Hematopoietic multipotent progenitor cell treated with erythropoietin and hydrocortisone succinate and interleukin-3 and kit ligand, for 15 days (in vitro differentiated cells): Measurements from ENCODE around the gene BCKDK.
A peak's percentile ranks its signal among the peaks of the same experiment; 100 is the strongest.
"Not testable (repeated sequence)": the region's sequence is repeated elsewhere in the genome, so short reads cannot be mapped to it uniquely, and the experiment has no call there.

Experiments used
- DNase-seq: peaks from one replicate; pipeline ENCODE4 v3.0.0-alpha.2; 2015; ENCODE audit warnings: low spot score

BCKDK gene

DNA sequence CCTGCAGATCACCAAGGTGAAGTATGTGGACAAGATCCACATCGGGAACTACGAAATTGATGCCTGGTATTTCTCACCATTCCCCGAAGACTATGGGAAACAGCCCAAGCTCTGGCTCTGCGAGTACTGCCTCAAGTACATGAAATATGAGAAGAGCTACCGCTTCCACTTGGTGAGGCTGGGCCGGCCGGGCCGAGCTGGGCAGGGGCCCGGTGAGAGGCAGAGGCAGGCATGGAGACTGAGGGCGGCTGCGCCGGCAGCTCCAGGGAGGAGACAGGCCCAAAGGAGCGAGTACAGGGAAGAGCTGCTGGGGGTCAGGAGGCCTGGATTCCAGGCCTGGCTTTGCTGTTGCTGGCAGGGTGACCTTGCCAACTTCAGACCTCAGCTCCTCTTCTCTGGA lies 19.0 kb downstream of the BCKDK start:
- no peak for DNase-seq

DNA sequence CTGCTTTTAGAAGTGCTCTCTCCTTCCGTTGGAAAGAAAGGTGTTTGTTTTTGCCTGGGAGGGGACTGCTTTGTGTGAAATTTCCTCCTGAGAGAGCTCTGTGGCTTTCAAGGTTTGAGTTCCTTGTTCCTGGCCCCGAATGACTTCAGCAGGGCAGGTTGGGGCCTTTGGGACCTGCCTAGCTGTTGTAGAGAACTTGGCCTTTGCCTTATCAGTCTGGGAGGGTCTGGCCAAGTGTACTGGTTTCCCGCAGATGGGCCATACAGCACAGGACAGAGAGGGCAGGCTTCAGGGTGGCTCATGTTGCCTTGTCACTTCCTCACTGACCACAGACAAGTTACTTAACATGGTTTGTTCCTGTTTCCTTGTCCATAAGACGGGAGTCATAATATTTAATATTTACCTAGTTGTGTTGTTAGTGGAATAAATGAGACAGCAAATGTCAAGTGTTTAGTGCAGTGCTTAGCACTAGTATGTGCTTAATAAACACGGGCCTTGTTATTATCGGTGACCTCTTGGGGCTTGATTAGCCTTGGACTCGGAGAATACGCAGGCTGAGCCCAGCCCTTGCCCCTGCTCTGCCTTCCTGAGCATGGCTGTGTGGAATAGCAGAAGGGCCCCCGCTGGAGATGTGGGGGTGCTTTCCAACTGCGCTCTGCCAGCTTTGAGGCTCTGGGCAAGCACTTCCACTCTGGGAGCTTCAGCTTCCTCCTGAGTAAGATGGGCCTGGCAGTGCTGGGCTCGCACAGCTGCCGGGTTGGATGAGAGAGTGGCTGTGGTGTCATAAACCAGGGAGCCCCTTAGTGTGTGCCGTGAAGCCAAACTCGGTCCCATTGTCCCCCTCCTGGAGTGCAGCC lies 20.8 kb downstream of the BCKDK start:
- DNase-seq: peak; percentile 34

DNA sequence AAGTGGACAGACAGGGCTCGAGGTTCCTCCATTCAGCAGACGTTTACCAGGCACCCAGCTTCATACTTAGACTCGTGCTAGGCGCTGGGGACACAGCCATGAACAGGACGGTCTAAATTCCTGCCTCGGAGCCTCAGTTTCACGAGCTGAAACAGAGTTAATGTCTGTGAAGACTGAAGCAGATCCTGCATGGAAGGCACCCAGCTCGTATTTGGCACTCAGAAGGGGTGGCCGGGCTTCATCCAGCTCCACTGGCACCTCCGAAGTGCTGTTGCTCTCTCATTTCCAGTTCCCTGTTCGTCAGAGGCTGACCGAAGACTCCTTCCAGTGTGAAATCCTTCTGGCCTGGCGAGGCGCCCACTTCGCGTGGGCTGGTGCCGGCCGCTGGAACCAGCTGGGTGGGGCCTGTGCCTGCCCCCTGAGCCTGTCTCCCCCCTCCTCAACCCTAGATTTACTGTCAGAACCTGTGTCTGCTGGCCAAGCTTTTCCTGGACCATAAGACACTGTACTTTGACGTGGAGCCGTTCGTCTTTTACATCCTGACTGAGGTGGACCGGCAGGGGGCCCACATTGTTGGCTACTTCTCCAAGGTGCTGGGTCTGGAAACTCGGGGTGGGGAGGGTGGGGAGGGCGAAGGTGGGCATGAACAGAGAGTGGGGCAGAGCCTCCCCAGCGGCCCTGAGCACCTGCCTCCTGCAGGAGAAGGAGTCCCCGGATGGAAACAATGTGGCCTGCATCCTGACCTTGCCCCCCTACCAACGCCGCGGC lies 21.6 kb downstream of the BCKDK start:
- DNase-seq: no peak

DNA sequence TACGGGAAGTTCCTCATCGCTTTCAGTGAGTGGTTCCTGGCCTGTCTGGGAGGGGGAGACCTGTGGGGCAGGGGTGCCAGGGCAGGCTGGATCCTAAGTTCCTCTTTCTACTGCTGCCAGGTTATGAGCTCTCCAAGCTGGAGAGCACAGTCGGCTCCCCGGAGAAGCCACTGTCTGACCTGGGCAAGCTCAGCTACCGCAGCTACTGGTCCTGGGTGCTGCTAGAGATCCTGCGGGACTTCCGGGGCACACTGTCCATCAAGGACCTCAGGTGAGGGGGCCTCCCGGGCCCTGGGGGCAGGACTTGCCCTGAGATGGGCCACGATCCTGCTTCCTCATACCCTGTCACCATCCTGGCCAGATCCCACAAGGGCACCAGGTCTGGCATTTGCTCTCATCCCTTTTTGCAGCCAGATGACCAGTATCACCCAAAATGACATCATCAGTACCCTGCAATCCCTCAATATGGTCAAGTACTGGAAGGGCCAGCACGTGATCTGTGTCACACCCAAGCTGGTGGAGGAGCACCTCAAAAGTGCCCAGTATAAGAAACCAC lies 22.2 kb downstream of the BCKDK start:
- DNase-seq: no peak

DNA sequence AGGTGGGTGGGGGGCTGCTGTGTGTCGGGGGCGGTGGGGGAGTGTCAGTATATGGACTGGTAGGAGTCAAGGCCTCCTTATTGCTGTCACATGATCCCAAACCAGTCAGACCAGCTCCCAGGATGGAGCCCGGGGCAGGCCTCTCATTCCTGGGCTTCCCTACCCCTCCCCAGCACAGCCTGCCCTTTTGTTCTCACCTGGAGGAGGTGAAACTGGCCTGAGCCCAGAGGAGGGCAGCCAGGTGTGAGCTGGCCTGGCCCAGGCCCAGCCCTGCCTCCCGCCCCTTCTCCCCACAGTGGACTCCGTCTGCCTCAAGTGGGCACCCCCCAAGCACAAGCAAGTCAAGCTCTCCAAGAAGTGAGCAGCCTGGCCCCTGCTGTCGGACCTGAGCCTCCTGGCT lies 22.7 kb downstream of the BCKDK start:
- DNase-seq: no peak

DNA sequence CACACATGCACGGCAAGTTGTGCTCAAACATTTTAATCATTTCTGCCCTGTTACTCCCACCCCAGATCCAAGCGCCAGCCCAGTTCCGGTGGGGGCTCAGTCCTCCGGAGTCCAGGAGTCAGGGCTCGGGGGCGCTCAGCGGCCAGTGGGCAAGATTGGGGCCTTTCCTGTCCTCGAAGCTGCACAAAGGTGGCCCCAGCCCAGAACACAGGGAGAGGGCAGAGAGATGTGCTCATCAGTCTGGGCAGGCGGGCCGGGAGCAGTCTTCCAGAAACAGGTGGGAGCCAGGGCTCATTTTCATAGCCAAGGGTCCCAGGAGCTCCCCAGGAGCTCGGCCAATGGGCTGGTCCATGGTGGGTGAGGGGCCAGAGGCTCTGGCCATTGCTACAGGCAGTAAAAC lies 23.2 kb downstream of the BCKDK start:
- no peak for DNase-seq

DNA sequence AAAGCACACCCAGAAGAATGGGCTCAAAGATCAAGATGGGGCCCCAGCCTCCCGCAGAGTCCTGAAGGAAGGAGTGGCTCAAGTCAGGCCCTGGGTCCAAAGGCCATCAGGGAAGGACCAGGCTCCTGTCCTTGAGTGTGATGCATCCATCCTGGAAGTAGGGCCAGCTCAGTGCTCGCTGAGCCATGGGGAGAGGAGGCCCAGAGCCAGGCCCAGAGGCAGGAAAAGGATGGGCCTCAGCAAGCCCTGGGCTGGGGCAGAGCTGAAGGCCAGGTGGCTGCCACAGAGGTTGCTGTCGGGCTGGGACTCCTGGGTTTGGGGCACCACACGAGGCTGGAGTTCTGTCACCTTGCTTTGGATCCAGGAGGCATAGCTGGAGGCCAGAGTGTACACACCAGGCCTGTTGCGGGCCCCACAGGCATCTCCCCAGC lies 23.7 kb downstream of the BCKDK start:
- DNase-seq: no peak

DNA sequence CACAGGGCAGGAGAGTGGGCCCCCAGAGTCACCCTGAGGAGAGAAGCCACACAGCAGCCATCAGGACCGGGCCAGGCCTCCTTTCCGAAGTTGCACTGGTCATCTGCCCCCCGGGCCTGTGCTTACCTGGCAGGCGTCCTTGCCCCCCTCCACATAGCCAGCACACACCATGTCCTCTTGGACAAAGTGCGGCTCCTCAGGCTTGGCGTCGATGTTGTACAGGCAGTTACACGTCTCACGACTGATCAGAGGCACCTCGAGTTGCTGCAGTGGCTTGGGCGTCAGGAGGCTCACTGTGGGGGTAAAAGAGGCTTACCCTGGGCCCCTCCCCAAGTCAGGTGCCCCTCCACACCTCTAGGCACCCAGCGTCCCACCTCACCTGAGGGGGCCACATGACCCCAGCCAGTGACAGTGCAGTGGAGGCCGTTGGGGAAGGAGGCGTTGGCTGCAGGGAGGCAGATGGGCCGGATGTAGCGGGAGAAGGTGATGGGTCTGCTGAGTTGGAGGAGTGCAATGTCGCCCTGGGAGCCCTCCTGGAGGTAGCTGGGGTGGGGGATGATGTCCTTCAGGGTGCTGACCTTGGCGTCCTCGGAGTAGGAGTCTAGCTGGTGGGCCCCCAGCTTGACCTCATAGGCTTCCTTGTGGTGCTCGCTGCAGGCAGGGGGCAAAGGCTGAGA lies 24.3 kb downstream of the BCKDK start:
- no peak for DNase-seq

DNA sequence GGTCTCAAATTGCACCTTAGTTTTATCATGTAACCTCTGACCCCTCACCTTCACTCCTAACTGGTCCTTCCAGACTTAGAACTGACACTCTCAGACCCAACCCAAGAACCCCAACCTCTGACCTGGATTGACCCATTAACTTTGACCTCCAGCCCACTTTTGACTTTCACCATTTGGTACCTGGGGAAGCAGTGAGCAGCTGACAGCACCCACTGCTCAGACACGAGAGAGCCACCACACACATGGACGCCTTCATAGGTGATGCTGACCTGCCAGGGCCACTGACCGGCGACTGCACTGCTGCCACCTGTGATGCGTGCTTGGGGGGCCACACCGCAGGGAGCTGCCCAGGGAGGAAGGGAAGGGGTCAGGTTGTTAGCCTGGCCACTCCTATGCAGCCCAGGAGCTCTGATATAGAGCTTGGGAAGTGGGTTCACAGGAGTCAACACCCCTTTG lies 24.9 kb downstream of the BCKDK start:
- no peak for DNase-seq

DNA sequence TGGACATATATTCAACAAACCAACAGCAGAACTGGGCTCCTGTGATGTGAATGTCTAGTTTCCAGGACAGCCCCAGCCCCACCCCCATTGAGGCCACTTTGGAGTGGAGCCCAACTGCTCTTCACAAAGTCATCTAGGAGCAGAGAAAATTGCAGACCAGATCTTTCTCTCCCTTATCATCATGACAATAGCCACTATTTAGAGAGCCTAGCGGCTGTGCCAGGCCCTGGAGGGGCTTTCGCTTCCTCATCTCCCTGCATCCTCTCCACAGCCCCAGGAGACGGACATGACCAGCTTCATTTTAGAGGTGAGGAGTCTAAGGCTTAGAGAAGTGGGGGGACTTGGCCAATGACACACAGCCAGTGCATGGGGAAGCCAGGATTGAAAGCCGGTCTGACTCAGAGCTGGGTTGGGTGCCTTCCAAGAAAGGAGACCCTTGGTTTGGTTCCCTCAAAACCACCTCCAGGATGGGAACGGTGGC lies 25.9 kb downstream of the BCKDK start:
- no peak for DNase-seq

DNA sequence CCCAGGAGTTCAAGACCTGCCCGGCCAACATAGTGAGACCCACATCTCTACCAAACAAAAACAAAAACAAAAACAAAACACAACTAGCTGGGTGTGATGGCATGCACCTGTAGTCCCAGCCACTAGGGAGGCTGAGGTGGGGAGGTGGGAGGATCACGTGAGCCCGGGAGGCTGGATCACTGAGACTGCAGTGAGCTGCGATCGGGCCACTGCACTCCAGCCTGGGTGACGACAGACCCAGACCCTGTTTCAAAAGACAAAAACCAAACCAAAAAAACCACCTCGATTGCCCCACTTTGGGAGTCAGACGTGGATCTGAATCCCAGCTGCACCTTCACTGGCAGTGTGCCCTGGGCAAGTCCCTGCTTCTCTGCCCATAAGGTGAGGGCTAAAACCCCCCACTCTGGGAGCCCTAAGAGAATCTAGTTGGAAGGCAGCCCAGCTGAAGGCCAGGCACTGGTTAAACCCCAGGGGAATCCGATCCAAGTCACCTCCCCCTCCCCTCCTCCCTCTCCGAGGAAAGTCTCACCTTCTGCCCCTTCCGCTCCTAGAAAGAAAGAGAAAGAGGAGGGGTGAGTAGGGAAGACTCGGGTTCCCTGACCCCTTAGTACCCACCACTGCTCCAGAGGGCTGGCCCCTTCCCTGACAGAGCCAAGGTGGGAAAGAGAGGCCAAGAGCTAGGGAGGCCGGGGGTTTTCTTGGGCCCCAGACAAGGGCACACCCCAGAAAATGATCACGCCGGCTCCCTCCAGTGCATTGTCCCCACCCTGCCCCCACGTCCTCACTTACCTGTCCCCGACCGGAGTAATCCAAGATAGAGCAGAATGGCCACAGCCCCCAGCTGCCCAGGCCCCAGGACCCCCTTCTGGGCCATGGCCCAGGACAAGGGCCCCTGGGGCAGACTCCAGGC lies 26.7 kb downstream of the BCKDK start:
- no peak for DNase-seq

DNA sequence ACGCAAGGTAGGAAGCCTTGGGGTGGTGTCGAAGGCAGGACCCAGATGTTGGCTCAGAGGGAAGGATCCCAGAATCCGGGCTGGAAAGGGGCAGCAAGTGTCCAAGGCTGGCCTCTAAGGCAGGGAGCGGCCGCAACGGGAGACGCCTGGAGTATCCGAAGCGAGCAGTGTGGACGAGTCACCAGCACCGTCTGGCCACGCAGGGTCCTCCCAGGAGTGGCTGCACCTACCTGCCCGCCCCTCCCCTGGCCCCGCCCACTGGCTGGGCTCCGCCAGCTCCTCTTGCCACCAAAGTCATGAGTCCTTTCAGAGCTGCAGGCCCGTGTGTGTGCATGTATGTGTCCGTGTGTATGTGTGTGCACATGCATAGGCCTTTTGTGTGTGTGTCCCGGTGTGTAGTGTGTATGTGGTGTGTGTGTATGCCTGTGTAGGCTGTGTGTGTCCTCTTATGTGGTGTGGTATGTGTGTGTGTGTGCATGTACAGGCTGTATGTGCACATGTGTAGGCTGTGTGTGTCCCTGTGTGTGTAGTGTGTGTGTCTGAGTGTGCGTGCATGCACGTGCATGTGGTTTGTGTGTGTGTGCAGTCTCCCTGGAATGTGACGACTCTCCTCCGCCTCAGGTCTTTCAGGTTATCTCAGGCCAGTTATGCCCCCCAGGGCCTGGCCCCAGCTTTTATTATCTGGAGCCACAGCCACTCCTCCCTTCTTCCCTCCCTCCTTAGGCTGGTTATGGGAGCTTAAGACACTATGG lies 27.5 kb downstream of the BCKDK start, which contains the start of gene PRSS8:
Gene PRSS8 (minus strand): TSS at position 193 of the 752 bp plus-strand sequence. CDS start 229 bp downstream, outside the sequence.
- no peak for DNase-seq

DNA sequence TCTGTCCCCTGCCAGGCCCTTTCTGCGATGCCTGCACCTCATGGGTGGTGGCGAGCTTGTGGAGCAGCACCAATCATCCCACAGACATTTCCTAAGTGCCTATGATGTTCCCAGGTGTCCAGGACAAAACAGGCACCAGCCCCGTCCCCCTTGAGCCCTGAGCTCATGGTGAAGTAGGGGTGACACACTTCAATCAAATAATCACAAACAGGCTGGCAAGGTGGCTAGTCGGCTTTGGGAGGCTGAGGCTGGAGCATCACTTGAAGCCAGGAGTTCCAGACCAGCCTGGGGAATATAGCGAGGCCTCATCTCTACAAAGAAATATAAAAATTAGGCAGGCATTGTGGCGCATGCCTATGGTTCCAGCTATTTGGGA lies 28.1 kb downstream of the BCKDK start:
- DNase-seq: no peak

DNA sequence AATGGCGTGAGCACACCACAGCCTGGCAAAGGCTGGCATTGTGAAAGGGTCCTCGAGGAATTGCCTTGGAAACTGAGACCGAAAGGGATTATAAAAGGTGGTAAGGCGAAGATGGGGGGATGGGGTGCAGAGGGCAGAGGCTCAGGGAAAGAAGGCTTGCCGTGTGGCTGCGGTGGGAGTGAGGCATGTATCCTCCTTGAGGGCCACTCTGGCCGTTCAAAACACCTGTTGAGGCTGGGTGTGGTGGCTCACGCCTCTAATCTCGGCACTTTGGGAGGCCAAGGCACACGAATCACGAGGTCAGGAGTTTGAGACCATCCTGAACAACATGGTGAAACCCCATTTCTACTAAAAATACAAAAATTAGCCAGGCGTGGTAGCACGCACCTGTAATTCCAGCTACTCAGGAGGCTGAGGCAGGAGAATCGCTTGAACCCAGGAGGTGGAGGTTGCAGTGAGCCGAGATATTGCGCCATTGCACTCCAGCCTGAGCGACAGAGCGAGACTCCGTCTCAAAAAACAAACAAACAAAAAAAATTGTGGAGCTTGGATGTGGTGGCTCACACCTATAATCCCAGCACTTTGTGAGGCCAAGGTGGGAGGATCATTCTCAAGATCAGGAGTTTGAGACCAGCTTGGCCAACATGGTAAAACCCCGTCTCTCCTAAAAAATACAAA lies 28.8 kb downstream of the BCKDK start:
- not testable (repeated sequence) for DNase-seq

DNA sequence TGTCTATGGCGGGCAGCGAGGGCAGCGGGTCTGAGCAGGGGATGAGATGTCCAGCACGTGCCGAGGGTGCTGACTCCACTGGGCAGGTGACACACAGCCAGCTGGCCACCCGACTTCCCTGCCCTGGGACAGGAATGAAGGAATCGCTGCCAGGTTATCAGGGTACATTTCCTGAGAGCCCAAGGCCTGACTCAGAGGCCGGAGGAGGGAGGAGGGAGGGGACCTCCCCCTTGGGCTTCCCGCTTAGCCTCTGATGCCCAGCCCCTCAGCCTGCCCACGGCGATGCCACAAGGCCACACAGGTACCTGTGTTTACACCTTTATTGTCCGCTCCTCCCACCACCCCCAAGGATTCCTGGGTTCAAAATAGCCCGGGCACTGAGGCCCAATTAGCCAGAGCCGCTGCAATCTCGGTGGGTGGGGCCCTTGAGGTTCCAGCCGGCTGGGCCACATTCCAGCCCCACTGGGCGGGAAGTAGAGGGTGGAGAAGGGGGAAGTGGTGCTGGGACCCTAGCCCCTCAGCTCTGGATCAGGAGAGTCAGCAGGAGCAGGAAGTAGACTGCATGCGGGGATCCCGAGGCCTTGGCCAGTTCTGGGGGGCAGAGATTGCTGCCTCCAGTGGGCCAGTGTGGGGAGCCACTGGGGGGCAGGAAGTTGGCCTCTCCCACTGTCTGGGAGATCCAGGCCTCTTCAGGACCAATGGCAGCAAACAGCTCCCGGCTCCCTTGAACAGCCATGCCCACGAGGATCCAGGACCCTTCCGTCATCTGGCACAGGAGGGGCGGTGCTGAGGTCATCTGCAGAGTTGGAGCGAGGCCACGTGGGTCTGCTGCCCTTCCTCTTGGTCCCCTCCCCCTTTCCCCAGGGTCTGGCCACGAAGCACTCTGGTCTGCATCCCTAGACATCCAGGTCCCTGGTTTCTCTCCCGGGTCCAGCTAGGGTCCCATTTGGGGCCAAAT lies 30.7 kb downstream of the BCKDK start:
- no peak for DNase-seq

DNA sequence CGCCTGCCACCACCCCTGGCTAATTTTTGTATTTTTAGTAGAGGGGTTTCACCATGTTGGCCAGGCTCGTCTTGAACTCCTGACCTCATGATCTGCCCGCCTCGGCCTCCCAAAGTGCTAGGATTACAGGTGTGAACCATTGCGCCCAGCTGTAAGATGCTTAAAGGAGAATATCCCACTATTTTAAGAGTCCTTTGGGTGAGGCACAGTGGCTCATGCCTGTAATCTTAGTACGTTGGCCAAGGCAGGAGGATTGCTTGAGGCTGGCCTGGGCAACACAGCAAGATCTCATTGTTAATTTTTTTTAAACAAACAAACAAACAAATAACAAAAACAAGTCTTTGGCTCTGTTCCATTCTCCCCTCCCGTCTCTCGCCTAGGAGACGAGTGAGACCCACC lies 32.9 kb downstream of the BCKDK start:
- not testable (repeated sequence) for DNase-seq

DNA sequence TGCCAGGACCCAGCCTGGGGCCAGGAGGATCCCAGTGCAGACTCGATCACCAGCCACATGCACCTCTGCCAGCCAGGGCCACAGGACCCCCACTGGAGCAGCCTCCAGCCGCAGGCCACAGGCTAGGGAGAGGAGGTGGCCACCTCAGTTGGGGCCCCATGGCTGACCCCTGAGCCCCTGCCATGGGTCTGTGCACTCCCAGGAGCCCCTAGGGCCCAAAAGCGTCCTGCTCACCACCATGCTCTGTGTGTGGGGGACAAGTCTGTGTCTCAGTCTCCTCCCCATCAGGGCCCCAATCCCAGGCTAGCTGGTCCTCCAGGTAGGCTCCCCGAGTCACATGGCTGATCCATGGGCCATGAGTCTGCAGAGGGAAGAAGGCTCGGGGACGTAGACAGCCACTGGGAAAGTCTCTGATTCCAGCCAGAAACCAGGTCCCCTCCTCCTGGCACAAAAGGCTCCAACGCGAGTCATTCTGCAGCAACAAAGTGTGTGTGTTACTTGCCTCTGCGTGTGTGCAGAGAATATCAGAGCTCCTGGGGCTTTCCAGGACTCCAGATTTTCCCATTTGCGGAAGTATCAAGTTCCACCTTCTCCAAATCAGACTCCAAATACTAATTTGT lies 33.4 kb downstream of the BCKDK start:
- no peak for DNase-seq
